22Rv1 (cell line): ENCODE results near the gene MAGI3.

Experiments
- ZFX ChIP-seq: fragments of 450-650 bp; IDR thresholded peaks from 2 replicates; pipeline ENCODE4 v1.6.1; 2017; ENCODE audit warnings: antibody characterized with exemption, borderline replicate concordance
- TF ChIP-seq, protein P1 (sequence below): fragments of 450-650 bp; IDR thresholded peaks from 2 replicates; pipeline ENCODE4 v1.5.1; 2017; ENCODE audit warnings: mild to moderate bottlenecking

DNA sequence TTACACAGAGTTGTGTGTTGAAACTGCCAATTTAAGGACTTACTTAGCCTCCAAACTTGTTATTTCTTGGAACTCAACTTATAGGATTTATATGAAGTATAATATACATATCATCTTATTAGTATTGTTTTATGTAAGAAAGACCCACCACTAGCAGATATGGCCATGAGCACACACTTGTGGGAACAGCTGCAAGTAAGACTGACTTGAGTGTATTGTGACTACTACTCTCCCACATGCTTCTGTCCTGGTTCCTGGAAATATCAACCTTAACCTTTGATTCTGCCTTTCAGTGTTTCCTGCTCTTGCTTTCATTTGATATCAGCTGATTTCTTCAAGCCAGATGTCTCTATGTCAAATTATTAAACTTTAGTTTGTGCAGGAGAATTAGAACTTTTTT lies 175.3 kb downstream of the MAGI3 start:
- TF ChIP-seq, protein P1, sequence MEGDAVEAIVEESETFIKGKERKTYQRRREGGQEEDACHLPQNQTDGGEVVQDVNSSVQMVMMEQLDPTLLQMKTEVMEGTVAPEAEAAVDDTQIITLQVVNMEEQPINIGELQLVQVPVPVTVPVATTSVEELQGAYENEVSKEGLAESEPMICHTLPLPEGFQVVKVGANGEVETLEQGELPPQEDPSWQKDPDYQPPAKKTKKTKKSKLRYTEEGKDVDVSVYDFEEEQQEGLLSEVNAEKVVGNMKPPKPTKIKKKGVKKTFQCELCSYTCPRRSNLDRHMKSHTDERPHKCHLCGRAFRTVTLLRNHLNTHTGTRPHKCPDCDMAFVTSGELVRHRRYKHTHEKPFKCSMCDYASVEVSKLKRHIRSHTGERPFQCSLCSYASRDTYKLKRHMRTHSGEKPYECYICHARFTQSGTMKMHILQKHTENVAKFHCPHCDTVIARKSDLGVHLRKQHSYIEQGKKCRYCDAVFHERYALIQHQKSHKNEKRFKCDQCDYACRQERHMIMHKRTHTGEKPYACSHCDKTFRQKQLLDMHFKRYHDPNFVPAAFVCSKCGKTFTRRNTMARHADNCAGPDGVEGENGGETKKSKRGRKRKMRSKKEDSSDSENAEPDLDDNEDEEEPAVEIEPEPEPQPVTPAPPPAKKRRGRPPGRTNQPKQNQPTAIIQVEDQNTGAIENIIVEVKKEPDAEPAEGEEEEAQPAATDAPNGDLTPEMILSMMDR, result no peak
- no peak for TF ChIP-seq ZFX
